Ovary (tissue), 3 donors: ENCODE measurements around the gene CCDC182.

Experiments used
- EP300 ChIP-seq: sonication (generic); formaldehyde crosslinking; IDR thresholded peaks from one replicate; pipeline ENCODE4 v1.6.1; 2017; ENCODE audit warnings: antibody characterized with exemption
- TF ChIP-seq, protein P1 (sequence below), 3 donors: fragments of 450-650 bp in 2 of 3; fragments of 200-600 bp in 1 of 3; IDR thresholded peaks; one replicate each; pipeline versions ENCODE4 v1.5.1 to v1.8.0; 2016 to 2022; ENCODE audit warnings: antibody characterized with exemption in 3 of 3, mild to moderate bottlenecking in 1 of 3
- donor health status: DM: no; HTN: no; CAD: no.

GRCh38 chr17:57720386-57721035 is 24.6 kb downstream of the CCDC182 start:
- no peak for TF ChIP-seq EP300
- TF ChIP-seq, protein P1, sequence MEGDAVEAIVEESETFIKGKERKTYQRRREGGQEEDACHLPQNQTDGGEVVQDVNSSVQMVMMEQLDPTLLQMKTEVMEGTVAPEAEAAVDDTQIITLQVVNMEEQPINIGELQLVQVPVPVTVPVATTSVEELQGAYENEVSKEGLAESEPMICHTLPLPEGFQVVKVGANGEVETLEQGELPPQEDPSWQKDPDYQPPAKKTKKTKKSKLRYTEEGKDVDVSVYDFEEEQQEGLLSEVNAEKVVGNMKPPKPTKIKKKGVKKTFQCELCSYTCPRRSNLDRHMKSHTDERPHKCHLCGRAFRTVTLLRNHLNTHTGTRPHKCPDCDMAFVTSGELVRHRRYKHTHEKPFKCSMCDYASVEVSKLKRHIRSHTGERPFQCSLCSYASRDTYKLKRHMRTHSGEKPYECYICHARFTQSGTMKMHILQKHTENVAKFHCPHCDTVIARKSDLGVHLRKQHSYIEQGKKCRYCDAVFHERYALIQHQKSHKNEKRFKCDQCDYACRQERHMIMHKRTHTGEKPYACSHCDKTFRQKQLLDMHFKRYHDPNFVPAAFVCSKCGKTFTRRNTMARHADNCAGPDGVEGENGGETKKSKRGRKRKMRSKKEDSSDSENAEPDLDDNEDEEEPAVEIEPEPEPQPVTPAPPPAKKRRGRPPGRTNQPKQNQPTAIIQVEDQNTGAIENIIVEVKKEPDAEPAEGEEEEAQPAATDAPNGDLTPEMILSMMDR (IDR thresholded peaks at IDR 0.05) = no peak
